DND-41 (cell line): ENCODE results near the gene CLEC20A.

ENCODE experiments used
- ATAC-seq: fragments of 200-7000 bp; cut with Tn5 transposase; 3 replicates; pipeline ENCODE4 v1.9.1; 2021; ENCODE audit warnings: low read depth; ENCODE audit not compliant: insufficient read depth
- DNase-seq: peaks from one replicate; pipeline ENCODE4 v3.0.0-alpha.2; 2020
- H2AFZ ChIP-seq: 2 replicates; pipeline ENCODE4 v1.6.0; 2012; ENCODE audit warnings: low read depth, low read length
- H3K27ac ChIP-seq: 2 replicates; pipeline ENCODE4 v1.5.1; 2012; ENCODE audit warnings: low read length, inconsistent platforms
- H3K27me3 ChIP-seq: fragments of 200-600 bp; sonication (generic); 2 replicates; pipeline ENCODE4 v1.6.0; 2012; ENCODE audit warnings: low read length, mild to moderate bottlenecking, inconsistent platforms; ENCODE audit not compliant: insufficient read depth, poor library complexity
- H3K36me3 ChIP-seq: 2 replicates; pipeline ENCODE4 v1.5.1; 2012; ENCODE audit warnings: low read length, inconsistent platforms; ENCODE audit not compliant: insufficient read depth
- H3K4me1 ChIP-seq: 2 replicates; pipeline ENCODE4 v1.5.1; 2012; ENCODE audit warnings: mild to moderate bottlenecking, low read length; ENCODE audit not compliant: insufficient read depth
- H3K4me2 ChIP-seq: 2 replicates; pipeline ENCODE4 v1.6.0; 2012; ENCODE audit warnings: mild to moderate bottlenecking, moderate library complexity, low read length, inconsistent platforms; ENCODE audit not compliant: insufficient read depth
- H3K4me3 ChIP-seq, 2 experiments: fragments of 200-600 bp in 1 of 2; shearing (Covaris generic) in 1 of 2; 2 replicates each; pipeline ENCODE4 v1.5.1; 2012 to 2016; ENCODE audit warnings: inconsistent platforms in 2 of 2, low read length in 2 of 2, mild to moderate bottlenecking in 2 of 2, low read depth in 1 of 2, moderate library complexity in 1 of 2
- H3K79me2 ChIP-seq: 2 replicates; pipeline ENCODE4 v1.6.0; 2012; ENCODE audit warnings: low read length, inconsistent platforms; ENCODE audit not compliant: insufficient read depth
- H3K9ac ChIP-seq: 2 replicates; pipeline ENCODE4 v1.6.0; 2012; ENCODE audit warnings: low read depth, mild to moderate bottlenecking, inconsistent platforms, low read length, moderate library complexity
- H3K9me3 ChIP-seq: 2 replicates; pipeline ENCODE4 v1.5.1; 2012; ENCODE audit warnings: low read length, moderate library complexity, mild to moderate bottlenecking, inconsistent platforms; ENCODE audit not compliant: insufficient read depth, severe bottlenecking
- H4K20me1 ChIP-seq: 2 replicates; pipeline ENCODE4 v1.6.0; 2012; ENCODE audit warnings: low read length; ENCODE audit not compliant: insufficient read depth
- EZH2 ChIP-seq: IDR thresholded peaks from 3 replicates; pipeline ENCODE4 v1.6.1; 2012; ENCODE audit warnings: borderline replicate concordance, low read depth, mild to moderate bottlenecking, moderate library complexity, low read length, inconsistent platforms; ENCODE audit not compliant: severe bottlenecking
- TF ChIP-seq, protein P1 (sequence below): IDR thresholded peaks from 2 replicates; pipeline ENCODE4 v1.5.1; 2012; ENCODE audit warnings: borderline replicate concordance, low read length, moderate library complexity, mild to moderate bottlenecking; ENCODE audit not compliant: poor library complexity, severe bottlenecking; ENCODE audit errors: extremely low read depth

Gene CLEC20A

DNA sequence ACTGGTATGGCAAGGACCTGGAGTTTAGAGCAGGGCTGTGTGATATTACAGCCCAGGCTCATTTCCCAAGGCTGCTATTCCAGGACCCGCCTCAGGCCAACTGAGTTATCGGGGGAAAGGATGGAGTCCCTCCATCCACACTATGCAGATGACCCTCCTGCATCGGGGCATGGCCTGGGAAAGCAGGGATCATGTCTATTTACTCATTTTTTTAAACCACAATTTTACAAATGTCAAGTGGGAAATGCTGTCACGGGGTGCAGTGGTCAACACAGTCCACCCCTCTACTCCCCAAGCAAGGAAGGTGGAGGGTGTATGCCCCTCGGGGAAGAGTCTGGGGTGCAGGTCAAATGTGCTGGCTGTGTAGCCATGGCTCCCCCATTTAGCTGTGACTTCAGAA, 6.1 kb upstream of the CLEC20A start:
- H3K36me3 ChIP-seq: no peaks in the 10 kb centered on the region
- DNase-seq (no peak), ATAC-seq (no peak)
- H3K4me3 ChIP-seq: no peak overlapping the region
- no peak overlapping the region for H3K4me2 ChIP-seq
- H3K27ac ChIP-seq: no peak overlapping the region
- no peaks in the 10 kb centered on the region for H3K9me3 ChIP-seq
- H3K79me2 ChIP-seq: no peaks in the 10 kb centered on the region
- no peak overlapping the region for H3K9ac ChIP-seq
- TF ChIP-seq, protein P1, sequence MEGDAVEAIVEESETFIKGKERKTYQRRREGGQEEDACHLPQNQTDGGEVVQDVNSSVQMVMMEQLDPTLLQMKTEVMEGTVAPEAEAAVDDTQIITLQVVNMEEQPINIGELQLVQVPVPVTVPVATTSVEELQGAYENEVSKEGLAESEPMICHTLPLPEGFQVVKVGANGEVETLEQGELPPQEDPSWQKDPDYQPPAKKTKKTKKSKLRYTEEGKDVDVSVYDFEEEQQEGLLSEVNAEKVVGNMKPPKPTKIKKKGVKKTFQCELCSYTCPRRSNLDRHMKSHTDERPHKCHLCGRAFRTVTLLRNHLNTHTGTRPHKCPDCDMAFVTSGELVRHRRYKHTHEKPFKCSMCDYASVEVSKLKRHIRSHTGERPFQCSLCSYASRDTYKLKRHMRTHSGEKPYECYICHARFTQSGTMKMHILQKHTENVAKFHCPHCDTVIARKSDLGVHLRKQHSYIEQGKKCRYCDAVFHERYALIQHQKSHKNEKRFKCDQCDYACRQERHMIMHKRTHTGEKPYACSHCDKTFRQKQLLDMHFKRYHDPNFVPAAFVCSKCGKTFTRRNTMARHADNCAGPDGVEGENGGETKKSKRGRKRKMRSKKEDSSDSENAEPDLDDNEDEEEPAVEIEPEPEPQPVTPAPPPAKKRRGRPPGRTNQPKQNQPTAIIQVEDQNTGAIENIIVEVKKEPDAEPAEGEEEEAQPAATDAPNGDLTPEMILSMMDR: no peak
- no peak for TF ChIP-seq EZH2
- H2AFZ ChIP-seq: no peak overlapping the region
- H3K27me3 ChIP-seq: no peaks in the 10 kb centered on the region
- H3K4me1 ChIP-seq: no peaks in the 10 kb centered on the region
- no peaks in the 10 kb centered on the region for H4K20me1 ChIP-seq

DNA sequence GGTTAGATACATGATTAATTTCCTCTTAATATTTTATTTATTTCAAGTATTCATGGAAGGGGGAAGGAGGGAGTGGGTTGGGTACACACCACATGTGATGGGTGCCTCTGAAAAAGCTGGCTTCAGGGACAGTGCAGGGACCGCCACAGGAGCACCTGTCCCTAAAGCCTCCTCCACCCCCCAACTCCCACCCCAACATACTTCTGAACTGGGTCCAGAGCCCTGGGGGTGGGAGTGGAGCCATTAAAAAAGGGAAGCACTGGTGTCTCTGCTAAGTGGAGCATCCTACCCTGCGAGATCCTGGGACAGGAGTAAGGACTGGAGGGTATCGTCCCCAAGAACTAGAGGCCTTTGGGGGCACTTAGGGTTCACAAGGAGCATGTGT, 5.6 kb upstream of the CLEC20A start:
- Histone ChIP-seq H3K4me1 (no peaks in the 10 kb centered on the region), H3K27ac (no peak overlapping the region), H3K4me3 (no peak overlapping the region), H2AFZ (no peak overlapping the region), H3K9ac (no peak overlapping the region), H3K9me3 (no peaks in the 10 kb centered on the region), H3K36me3 (no peaks in the 10 kb centered on the region), H3K4me2 (no peak overlapping the region), H4K20me1 (no peaks in the 10 kb centered on the region), H3K79me2 (no peaks in the 10 kb centered on the region), H3K27me3 (no peaks in the 10 kb centered on the region)
- no peak for TF ChIP-seq EZH2
- TF ChIP-seq, protein P1: no peak
- DNase-seq: no peak
- ATAC-seq: no peak

DNA sequence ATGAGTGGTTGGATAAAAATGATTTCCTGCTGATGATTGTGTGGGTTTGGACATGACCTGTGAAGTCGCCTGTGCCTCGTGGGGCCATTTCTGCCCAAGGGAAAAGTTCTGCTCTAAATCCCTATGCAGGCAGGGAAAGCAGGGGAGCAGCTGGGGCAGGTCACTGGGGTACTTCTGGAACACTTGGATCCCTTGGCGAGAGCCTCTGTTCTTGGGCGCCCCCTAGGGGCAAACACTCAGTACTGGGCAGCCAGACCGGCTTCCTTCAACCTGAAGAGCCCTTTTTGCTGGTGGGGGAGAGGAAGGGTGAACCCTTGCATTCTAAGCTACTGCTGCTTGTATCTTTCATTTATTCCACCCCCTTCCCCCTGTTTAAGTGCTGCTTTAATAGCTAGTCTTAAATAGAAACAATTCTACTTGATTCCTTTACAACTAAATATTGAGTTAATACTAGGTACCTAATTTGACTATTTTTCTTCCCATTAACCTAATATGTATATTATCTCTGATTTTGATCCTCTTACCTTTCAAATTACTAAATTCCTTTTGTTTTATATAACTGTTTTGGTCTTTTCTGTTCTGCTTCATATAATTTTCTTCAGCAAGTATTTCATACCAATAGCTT, 5.1 kb upstream of the CLEC20A start:
- Histone ChIP-seq H3K9me3 (no peaks in the 10 kb centered on the region), H3K9ac (no peak overlapping the region), H4K20me1 (no peaks in the 10 kb centered on the region), H3K4me2 (no peak overlapping the region), H3K4me1 (no peaks in the 10 kb centered on the region), H3K4me3 (no peak overlapping the region), H3K79me2 (no peaks in the 10 kb centered on the region), H2AFZ (no peak overlapping the region), H3K27me3 (no peaks in the 10 kb centered on the region), H3K36me3 (no peaks in the 10 kb centered on the region), H3K27ac (no peak overlapping the region)
- no peak for TF ChIP-seq EZH2
- TF ChIP-seq, protein P1: peak; percentile 86
- ATAC-seq (peak; percentile 94), DNase-seq (peak; percentile 66)
